CD4-positive, alpha-beta T cell (primary cell): ENCODE data around the gene SEPTIN11. TPM values are rescaled to one million over a fixed set of nuclear protein-coding genes. Genes with fewer than 3 reads are reported as not detected.

Experiments used
- ATAC-seq: fragments of 200-7000 bp; cut with Tn5 transposase; one replicate; pipeline ENCODE4 v1.10.0; 2022; ENCODE audit warnings: mild to moderate bottlenecking; ENCODE audit not compliant: poor library complexity
- CTCF ChIA-PET: fragments of 350-600 bp; sonication (Branson Sonifier 250); formaldehyde crosslinking; loops from one replicate; lab custom pipeline; 2021; ENCODE audit warnings: antibody characterized with exemption, inconsistent platforms; lab: Charles Lee
- POLR2A ChIA-PET: fragments of 350-600 bp; sonication (Branson Sonifier 250); formaldehyde crosslinking; loops from one replicate; lab custom pipeline; 2021; ENCODE audit warnings: antibody characterized with exemption, inconsistent platforms; lab: Charles Lee
- DNase-seq, 14 experiments: peaks; one replicate each; pipeline ENCODE4 v3.0.0-alpha.2; 2013 to 2020; ENCODE audit warnings: mixed read lengths in 2 of 14
- H3K27ac ChIP-seq, 2 donors: one replicate each; pipeline versions ENCODE4 v1.5.1 to v1.7.0; 2013; ENCODE audit warnings: low read length in 2 of 2, low read depth in 1 of 2, mild to moderate bottlenecking in 1 of 2
- H3K27me3 ChIP-seq, 2 experiments: 1 replicate in 1 of 2; 2 replicates in 1 of 2; pipeline versions ENCODE4 v1.6.1 to v1.7.0; 2013; ENCODE audit warnings: low read length in 2 of 2, control low read depth in 1 of 2, mild to moderate bottlenecking in 1 of 2, moderate library complexity in 1 of 2; ENCODE audit not compliant: insufficient read depth in 2 of 2, control insufficient read depth in 1 of 2
- H3K36me3 ChIP-seq: one replicate; pipeline ENCODE4 v1.6.1; 2013; ENCODE audit warnings: low read length, control low read depth; ENCODE audit not compliant: insufficient read depth
- H3K4me1 ChIP-seq: one replicate; pipeline ENCODE4 v1.6.1; 2013; ENCODE audit warnings: low read length, control low read depth; ENCODE audit not compliant: insufficient read depth
- H3K4me3 ChIP-seq: one replicate; pipeline ENCODE4 v1.5.1; 2013; ENCODE audit warnings: mild to moderate bottlenecking, low read length, moderate library complexity
- H3K9me3 ChIP-seq, 2 experiments: 1 replicate in 1 of 2; 2 replicates in 1 of 2; pipeline versions ENCODE4 v1.6.1 to v1.7.0; 2013; ENCODE audit warnings: low read length in 2 of 2, mild to moderate bottlenecking in 2 of 2, control low read depth in 1 of 2, moderate library complexity in 1 of 2; ENCODE audit not compliant: control insufficient read depth in 1 of 2, insufficient read depth in 1 of 2
- H3K27ac Mint-ChIP-seq: one replicate; pipeline ENCODE4 v1.8.0; 2020; ENCODE audit warnings: mixed read lengths
- H3K27me3 Mint-ChIP-seq: one replicate; pipeline ENCODE4 v1.8.0; 2021; ENCODE audit warnings: mixed read lengths
- H3K36me3 Mint-ChIP-seq: one replicate; pipeline ENCODE4 v1.8.0; 2021; ENCODE audit warnings: low read depth, mixed read lengths
- H3K4me1 Mint-ChIP-seq: one replicate; pipeline ENCODE4 v1.8.0; 2021; ENCODE audit warnings: low read depth, mixed read lengths
- H3K4me3 Mint-ChIP-seq: one replicate; pipeline ENCODE4 v1.8.0; 2020; ENCODE audit warnings: mild to moderate bottlenecking, mixed read lengths
- H3K9me3 Mint-ChIP-seq: one replicate; pipeline ENCODE4 v1.8.0; 2020; ENCODE audit warnings: mixed read lengths
- intact Hi-C, 2 experiments: fragments of 100-400 bp; cut with DNase I in 1 of 2; cut with micrococcal nuclease in 1 of 2; formaldehyde crosslinking; loops; one replicate each; pipeline versions ENCODE4 v1.15.1 to v1.9.0; 2023 to 2025; cut with DNase I, micrococcal nuclease
- total RNA-seq, 174 experiments: library from RNA in 2 of 174; stranded (reverse) in 2 of 174; gene quantifications; one replicate each; pipeline ENCODE4 v1.2.3 and lab custom pipeline; 2021 to 2026
- TF ChIP-seq, protein P1 (sequence below): fragments of 200-600 bp; IDR thresholded peaks from one replicate; pipeline ENCODE4 v1.8.0; 2022; ENCODE audit warnings: antibody characterized with exemption, mild to moderate bottlenecking

SEPTIN11 gene
- total RNA-seq, 2 experiments from 2014 or later, result 8.1 to 9.4 TPM

DNA sequence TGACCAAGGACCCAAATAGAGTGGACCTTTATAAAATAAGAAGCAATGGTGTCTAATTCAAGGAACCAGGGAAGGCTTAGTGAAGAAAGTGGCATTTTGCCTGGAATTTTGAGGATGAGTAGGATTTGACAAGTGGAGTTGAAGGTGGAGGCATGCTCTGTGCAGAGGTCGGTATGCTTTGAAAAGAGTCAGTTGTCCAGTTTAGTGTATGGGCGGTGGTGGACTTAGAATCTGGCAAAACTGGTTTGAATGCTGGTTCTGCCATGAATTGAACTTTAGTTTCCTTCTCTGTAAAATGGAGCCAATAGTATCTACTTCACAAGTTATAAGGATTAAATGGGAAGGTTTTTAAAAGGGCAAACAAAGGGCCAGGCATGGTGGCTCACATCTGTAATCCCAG lies 29.7 kb downstream of the SEPTIN11 start:
- Histone ChIP-seq H3K36me3 (no peaks in the 10 kb centered on the region), H3K4me3 (no peak overlapping the region), H3K9me3 (no peaks in the 10 kb centered on the region), H3K27me3 (no peaks in the 10 kb centered on the region), H3K4me1 (peaks cover 36% of the 10 kb centered on the region), H3K27ac (no peak overlapping the region)
- ChIA-PET POLR2A (no interaction called here), CTCF (no interaction called here)
- Mint-ChIP-seq H3K27me3 (no peaks in the 10 kb centered on the region), H3K36me3 (no peaks in the 10 kb centered on the region), H3K4me1 (peaks cover 83% of the 10 kb centered on the region), H3K27ac (no peak overlapping the region), H3K9me3 (no peaks in the 10 kb centered on the region), H3K4me3 (no peak overlapping the region)
- ATAC-seq (no peak), DNase-seq (no peak)
- TF ChIP-seq, protein P1, sequence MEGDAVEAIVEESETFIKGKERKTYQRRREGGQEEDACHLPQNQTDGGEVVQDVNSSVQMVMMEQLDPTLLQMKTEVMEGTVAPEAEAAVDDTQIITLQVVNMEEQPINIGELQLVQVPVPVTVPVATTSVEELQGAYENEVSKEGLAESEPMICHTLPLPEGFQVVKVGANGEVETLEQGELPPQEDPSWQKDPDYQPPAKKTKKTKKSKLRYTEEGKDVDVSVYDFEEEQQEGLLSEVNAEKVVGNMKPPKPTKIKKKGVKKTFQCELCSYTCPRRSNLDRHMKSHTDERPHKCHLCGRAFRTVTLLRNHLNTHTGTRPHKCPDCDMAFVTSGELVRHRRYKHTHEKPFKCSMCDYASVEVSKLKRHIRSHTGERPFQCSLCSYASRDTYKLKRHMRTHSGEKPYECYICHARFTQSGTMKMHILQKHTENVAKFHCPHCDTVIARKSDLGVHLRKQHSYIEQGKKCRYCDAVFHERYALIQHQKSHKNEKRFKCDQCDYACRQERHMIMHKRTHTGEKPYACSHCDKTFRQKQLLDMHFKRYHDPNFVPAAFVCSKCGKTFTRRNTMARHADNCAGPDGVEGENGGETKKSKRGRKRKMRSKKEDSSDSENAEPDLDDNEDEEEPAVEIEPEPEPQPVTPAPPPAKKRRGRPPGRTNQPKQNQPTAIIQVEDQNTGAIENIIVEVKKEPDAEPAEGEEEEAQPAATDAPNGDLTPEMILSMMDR, result no peak
- intact Hi-C loops, result no loop called here

DNA sequence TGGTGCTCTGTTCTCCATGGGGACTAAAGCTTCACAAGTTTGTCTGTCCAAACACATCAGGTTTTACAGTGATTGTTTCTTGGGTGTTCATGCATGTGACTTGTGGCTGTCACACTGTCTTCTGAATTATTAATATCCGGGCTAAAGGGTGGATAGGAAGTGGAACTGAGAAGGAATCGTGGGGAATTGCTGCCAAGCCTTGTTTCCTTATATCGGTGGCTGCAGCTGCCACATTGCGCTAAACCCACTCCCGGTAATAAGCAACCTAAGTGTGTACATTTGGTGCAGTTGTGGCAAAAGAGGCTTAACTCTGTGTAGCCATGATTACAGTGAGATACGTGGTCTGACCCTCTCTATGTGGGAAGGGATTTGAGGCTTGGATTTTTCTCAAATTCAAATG lies 30.7 kb downstream of the SEPTIN11 start:
- Mint-ChIP-seq H3K36me3 (no peaks in the 10 kb centered on the region), H3K27me3 (no peaks in the 10 kb centered on the region), H3K27ac (no peak overlapping the region), H3K4me1 (peaks cover 94% of the 10 kb centered on the region), H3K4me3 (no peak overlapping the region), H3K9me3 (no peaks in the 10 kb centered on the region)
- H3K36me3 ChIP-seq, result no peaks in the 10 kb centered on the region
- no peaks in the 10 kb centered on the region for H3K9me3 ChIP-seq
- ChIA-PET POLR2A (no interaction called here), CTCF (no interaction called here)
- no peak overlapping the region for H3K27ac ChIP-seq
- ATAC-seq, result no peak
- H3K4me3 ChIP-seq, result no peak overlapping the region
- no peak for DNase-seq
- H3K4me1 ChIP-seq, result peaks cover 43% of the 10 kb centered on the region
- intact Hi-C loops, result loop anchor here in 1 of 2 experiments (10.0 kb wide), 1 partner anchor 765 kb away; the partner anchor contains the start of gene SCARB2
- no peaks in the 10 kb centered on the region for H3K27me3 ChIP-seq
- TF ChIP-seq, protein P1, result no peak

DNA sequence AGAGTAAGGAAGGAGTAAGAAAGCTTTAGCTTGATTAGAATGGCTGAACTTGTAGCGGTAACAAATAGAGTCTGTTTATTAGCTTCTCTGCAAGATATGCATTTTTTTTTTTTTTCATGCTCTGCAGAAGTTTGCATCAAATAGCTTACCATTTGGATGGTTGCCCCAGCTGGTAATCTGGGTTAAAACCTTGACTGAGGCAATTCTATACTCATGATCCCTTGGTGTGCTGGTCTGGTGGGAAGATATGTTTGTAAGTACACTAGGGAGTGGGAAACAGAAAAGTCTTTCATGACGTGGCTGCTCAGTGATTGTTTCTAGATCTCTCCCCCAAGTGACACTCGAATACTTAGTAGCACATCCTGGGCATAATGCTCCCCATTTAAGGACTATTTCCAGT lies 32.1 kb downstream of the SEPTIN11 start:
- ATAC-seq (no peak), DNase-seq (no peak)
- ChIA-PET CTCF (no interaction called here), POLR2A (interaction anchor here (0.9 kb wide), 1 partner anchor 11 kb away, joined by 3 read pairs; no protein-coding TSS in a partner anchor)
- peaks cover 43% of the 10 kb centered on the region for H3K4me1 ChIP-seq
- H3K27ac ChIP-seq, result no peak overlapping the region
- H3K9me3 Mint-ChIP-seq, result no peaks in the 10 kb centered on the region
- no peak overlapping the region for H3K4me3 ChIP-seq
- no peaks in the 10 kb centered on the region for H3K36me3 ChIP-seq
- H3K9me3 ChIP-seq, result no peaks in the 10 kb centered on the region
- H3K27me3 Mint-ChIP-seq, result no peaks in the 10 kb centered on the region
- intact Hi-C loops, result loop anchor here in 1 of 2 experiments (10.0 kb wide), 1 partner anchor 767 kb away; the partner anchor contains the start of gene SCARB2
- peaks cover 95% of the 10 kb centered on the region for H3K4me1 Mint-ChIP-seq
- TF ChIP-seq, protein P1, result no peak
- H3K4me3 Mint-ChIP-seq, result no peak overlapping the region
- H3K27me3 ChIP-seq, result no peaks in the 10 kb centered on the region
- no peak overlapping the region for H3K27ac Mint-ChIP-seq
- H3K36me3 Mint-ChIP-seq, result no peaks in the 10 kb centered on the region
